NCI-H2227 (cell line): ENCODE results near the gene TRPC6.
"Not testable (repeated sequence)": the region's sequence is repeated elsewhere in the genome, so short reads cannot be mapped to it uniquely, and the experiment has no call there.

ENCODE experiments used
- DNase-seq: peaks from one replicate; lab custom pipeline; 2025; ENCODE audit not compliant: unreplicated experiment; lab: John Stamatoyannopoulos, UW

Gene TRPC6

GRCh38 chr11:101456812-101457211 lies 127.0 kb downstream of the TRPC6 start:
- DNase-seq: no peak

- DNase-seq: no peak
Measured at GRCh38 chr11:101453682-101454081, 130.1 kb downstream of the TRPC6 start.

GRCh38 chr11:101448881-101449442 lies 134.8 kb downstream of the TRPC6 start:
- no peak for DNase-seq

GRCh38 chr11:101446726-101447125 lies 137.1 kb downstream of the TRPC6 start:
- no peak for DNase-seq

- DNase-seq: no peak
Measured at GRCh38 chr11:101446238-101446637, 137.6 kb downstream of the TRPC6 start.

GRCh38 chr11:101445761-101446160 lies 138.0 kb downstream of the TRPC6 start:
- no peak for DNase-seq

- DNase-seq: no peak
Measured at GRCh38 chr11:101444851-101445250, 139.0 kb downstream of the TRPC6 start.

- DNase-seq: no peak
Measured at GRCh38 chr11:101444164-101444563, 139.6 kb downstream of the TRPC6 start.

- no peak for DNase-seq
Measured at GRCh38 chr11:101442936-101443521, 140.8 kb downstream of the TRPC6 start.

GRCh38 chr11:101442171-101442570 lies 141.6 kb downstream of the TRPC6 start:
- DNase-seq: no peak

- DNase-seq: no peak
Measured at GRCh38 chr11:101441747-101442146, 142.1 kb downstream of the TRPC6 start.

- DNase-seq: no peak
Measured at GRCh38 chr11:101439488-101439887, 144.3 kb downstream of the TRPC6 start.

GRCh38 chr11:101438708-101439107 lies 145.1 kb downstream of the TRPC6 start:
- not testable (repeated sequence) for DNase-seq

GRCh38 chr11:101438126-101438525 lies 145.7 kb downstream of the TRPC6 start:
- no peak for DNase-seq

- DNase-seq: no peak
Measured at GRCh38 chr11:101436511-101437142, 147.2 kb downstream of the TRPC6 start.

- no peak for DNase-seq
Measured at GRCh38 chr11:101435408-101435973, 148.3 kb downstream of the TRPC6 start.

GRCh38 chr11:101434026-101434643 lies 149.7 kb downstream of the TRPC6 start:
- DNase-seq: no peak

GRCh38 chr11:101433151-101433550 lies 150.7 kb downstream of the TRPC6 start:
- no peak for DNase-seq

- no peak for DNase-seq
Measured at GRCh38 chr11:101429703-101430540, 153.9 kb downstream of the TRPC6 start.

GRCh38 chr11:101428918-101429317 lies 154.9 kb downstream of the TRPC6 start:
- no peak for DNase-seq

- no peak for DNase-seq
Measured at GRCh38 chr11:101407324-101407723, 176.5 kb downstream of the TRPC6 start.
